Lung (tissue), 12 donors: ENCODE data around the gene KRTAP5-8. TPM values are rescaled to one million over a fixed set of nuclear protein-coding genes. Genes with fewer than 3 reads are reported as not detected.

Experiments used
- ATAC-seq: fragments of 200-7000 bp; cut with Tn5 transposase; one replicate; pipeline ENCODE4 v1.9.1; 2020; ENCODE audit warnings: moderate number of reproducible peaks; ENCODE audit not compliant: insufficient read depth, low FRiP score
- DNase-seq, 3 donors: peaks; one replicate each; pipeline ENCODE4 v3.0.0-alpha.2; 2013 to 2017
- H3K27ac ChIP-seq, 2 donors: one replicate each; pipeline ENCODE4 v1.5.1; 2013; ENCODE audit warnings: mild to moderate bottlenecking in 2 of 2, moderate library complexity in 2 of 2, control low read depth in 1 of 2, inconsistent platforms in 1 of 2, low read depth in 1 of 2, low read length in 1 of 2
- H3K27me3 ChIP-seq, 3 donors: one replicate each; pipeline ENCODE4 v1.5.1; 2013; ENCODE audit warnings: low read length in 2 of 3; ENCODE audit not compliant: control insufficient read depth in 3 of 3, insufficient read depth in 3 of 3
- H3K36me3 ChIP-seq, 4 donors: one replicate each; pipeline ENCODE4 v1.5.1; 2013; ENCODE audit warnings: low read length in 4 of 4, mild to moderate bottlenecking in 1 of 4, moderate library complexity in 1 of 4; ENCODE audit not compliant: control insufficient read depth in 4 of 4, insufficient read depth in 4 of 4
- H3K4me1 ChIP-seq, 5 donors: one replicate each; pipeline ENCODE4 v1.5.1; 2013; ENCODE audit warnings: low read length in 5 of 5, mild to moderate bottlenecking in 2 of 5, moderate library complexity in 1 of 5; ENCODE audit not compliant: control insufficient read depth in 5 of 5, insufficient read depth in 5 of 5
- H3K4me3 ChIP-seq: one replicate; pipeline ENCODE4 v1.5.1; 2013; ENCODE audit warnings: mild to moderate bottlenecking, control low read depth, moderate library complexity
- H3K9ac ChIP-seq, 2 donors: one replicate each; pipeline ENCODE4 v1.5.1; 2013; ENCODE audit warnings: low read length in 2 of 2, control low read depth in 1 of 2; ENCODE audit not compliant: insufficient read depth in 1 of 2
- H3K9me3 ChIP-seq, 4 donors: one replicate each; pipeline ENCODE4 v1.5.1; 2013; ENCODE audit warnings: low read length in 3 of 4, mild to moderate bottlenecking in 1 of 4, moderate library complexity in 1 of 4; ENCODE audit not compliant: control insufficient read depth in 4 of 4, insufficient read depth in 3 of 4
- CTCF ChIP-seq: IDR thresholded peaks from 2 replicates; pipeline ENCODE4 v1.5.1; 2012; ENCODE audit warnings: mild to moderate bottlenecking; ENCODE audit errors: control extremely low read depth, extremely low read depth
- WGBS, 2 donors: extraction: QIAGEN DNeasy Blood & Tissue Kit; methylation state at CpG; one replicate each; pipeline ENCODE4 v1.1.7; 2013; 5-methylcytosine and 5-hydroxymethylcytosine counted together
- polyA plus RNA-seq, 2 donors: library from polyadenylated mRNA; stranded (reverse); fragments of 200-250 nt; gene quantifications; one replicate each; pipeline ENCODE4 v1.2.1, GENCODE V29; 2013
- total RNA-seq, 2 donors: library from RNA; depleted of rRNA in 1 of 2; stranded (reverse); fragments of >200 nt in 1 of 2; gene quantifications; one replicate each; pipeline ENCODE4 v1.2.1, GENCODE V29; 2014 to 2021
- donor health status: control.
- donor health status: control.
- donor health status: Bipolar disorder and iron deficiency.
- donor health status: healthy.
- donor health status: DM: yes; HTN: yes; CAD: no.

The KRTAP5-8 gene
- total and polyA plus RNA-seq, 4 donors = 0.03 to 0.34 (median 0.20) TPM; not detected in 1

- H3K27me3 ChIP-seq = no peaks in the 10 kb centered on the region
- no peak for ATAC-seq
- no peaks in the 10 kb centered on the region for H3K36me3 ChIP-seq
- H3K27ac ChIP-seq = no peak overlapping the region
- H3K4me1 ChIP-seq = no peaks in the 10 kb centered on the region
- 86 to 90% methylated on average over 6 of the region's 6 CpGs for WGBS, 2 donors
- no peaks in the 10 kb centered on the region for H3K9me3 ChIP-seq
- no peak overlapping the region for H3K9ac ChIP-seq
- H3K4me3 ChIP-seq = no peak overlapping the region
- TF ChIP-seq CTCF = no peak
- no peak for DNase-seq
Observed at GRCh38 chr11:71544525-71545214, 6.8 kb downstream of the KRTAP5-8 start.

GRCh38 chr11:71545405-71545966 is 7.7 kb downstream of the KRTAP5-8 start:
- H3K9me3 ChIP-seq = no peaks in the 10 kb centered on the region
- no peak for ATAC-seq
- TF ChIP-seq CTCF = no peak

GRCh38 chr11:71548120-71548519 is 10.3 kb downstream of the KRTAP5-8 start, which contains the start of gene KRTAP5-9:
TSS of gene KRTAP5-9 (plus strand) at chr11:71548420. CDS start at chr11:71548658, 238 bp downstream.
- no peak within 1 kb of the TSS for H3K4me3 ChIP-seq
- no peak within 1 kb of the TSS for H3K9ac ChIP-seq
- TF ChIP-seq CTCF = no peak
- no peak within 1 kb of the TSS for H3K27ac ChIP-seq
- ATAC-seq (no peak), DNase-seq (no peak)
- H3K36me3 ChIP-seq = no peaks in the 10 kb centered on the region
- WGBS, 2 donors = 64% methylated on average over 5 of the region's 5 CpGs
- no peaks in the 10 kb centered on the region for H3K4me1 ChIP-seq
- H3K27me3 ChIP-seq = no peaks in the 10 kb centered on the region
- no peaks in the 10 kb centered on the region for H3K9me3 ChIP-seq

More at GRCh38 chr11:71545405-71545966, 7.7 kb downstream of the KRTAP5-8 start:
- no peak overlapping the region for H3K4me3 ChIP-seq
- no peak overlapping the region for H3K9ac ChIP-seq
- no peaks in the 10 kb centered on the region for H3K27me3 ChIP-seq
- no peaks in the 10 kb centered on the region for H3K4me1 ChIP-seq
- WGBS, 2 donors = 83% methylated on average over 12 of the region's 12 CpGs
- H3K27ac ChIP-seq = no peak overlapping the region
- no peak for DNase-seq
- no peaks in the 10 kb centered on the region for H3K36me3 ChIP-seq
